Type B pancreatic cell (in vitro differentiated cells): ENCODE measurements around the gene SGSM2. TPM values are rescaled to one million over a fixed set of nuclear protein-coding genes. Genes with fewer than 3 reads are reported as not detected.
A peak's percentile ranks its signal among the peaks of the same experiment; 100 is the strongest.

Experiments
- DNase-seq: peaks from one replicate; pipeline ENCODE4 v3.0.0; 2021; ENCODE audit warnings: mixed read lengths; ENCODE audit not compliant: unreplicated experiment; ENCODE audit errors: extremely low spot score
- H3K27ac Mint-ChIP-seq: 2 replicates; pipeline ENCODE4 v1.8.0; 2021; ENCODE audit warnings: mild to moderate bottlenecking, mixed read lengths
- H3K27me3 Mint-ChIP-seq: 2 replicates; pipeline ENCODE4 v1.8.0; 2021; ENCODE audit warnings: mixed read lengths
- H3K36me3 Mint-ChIP-seq: 2 replicates; pipeline ENCODE4 v1.8.0; 2021; ENCODE audit warnings: mixed read lengths
- H3K4me1 Mint-ChIP-seq: one replicate; pipeline ENCODE4 v1.8.0; 2021; ENCODE audit warnings: mixed read lengths; ENCODE audit not compliant: unreplicated experiment
- H3K4me3 Mint-ChIP-seq: 2 replicates; pipeline ENCODE4 v1.8.0; 2021; ENCODE audit warnings: mild to moderate bottlenecking, mixed read lengths
- H3K9me3 Mint-ChIP-seq: 2 replicates; pipeline ENCODE4 v1.8.0; 2021; ENCODE audit warnings: mixed read lengths
- CTCF ChIP-seq: fragments of 200-600 bp; sonication (generic); conservative IDR thresholded peaks from 2 replicates; pipeline ENCODE4 v1.5.0; 2021; ENCODE audit warnings: antibody characterized with exemption, mild to moderate bottlenecking
- total RNA-seq: library from RNA; stranded (reverse); gene quantifications from 2 replicates; pipeline ENCODE4 v1.2.1, GENCODE V29; 2021; ENCODE audit warnings: low replicate concordance

Gene SGSM2
- total RNA-seq, 1 donor from 2014 or later = 74.3 TPM

DNA sequence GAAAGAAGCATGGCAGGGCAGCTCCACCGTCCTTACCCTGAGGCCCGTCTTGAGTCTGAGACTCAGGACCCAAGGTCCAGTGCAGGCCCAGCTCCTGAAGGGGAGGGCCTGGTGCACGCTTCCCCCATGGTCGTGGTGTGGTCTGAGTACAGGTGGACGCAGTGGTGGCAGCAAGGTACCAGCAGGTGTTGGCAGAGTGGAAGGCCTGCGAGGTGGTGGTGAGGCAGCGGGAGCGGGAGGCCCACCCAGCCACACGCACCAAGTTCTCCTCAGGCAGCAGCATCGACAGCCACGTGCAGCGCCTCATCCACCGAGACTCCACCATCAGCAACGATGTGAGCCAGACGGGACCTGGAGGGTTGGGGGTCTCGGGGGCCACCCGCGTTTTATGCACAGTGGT, 35.9 kb downstream of the SGSM2 start:
- Mint-ChIP-seq H3K27me3 (no peaks in the 10 kb centered on the region), H3K27ac (no peak overlapping the region), H3K4me3 (no peak overlapping the region), H3K36me3 (no peaks in the 10 kb centered on the region), H3K9me3 (no peaks in the 10 kb centered on the region), H3K4me1 (peaks cover 5% of the 10 kb centered on the region)
- DNase-seq = no peak
- TF ChIP-seq CTCF = no peak

- H3K4me3 Mint-ChIP-seq = no peak overlapping the region
- TF ChIP-seq CTCF = no peak
- no peaks in the 10 kb centered on the region for H3K27me3 Mint-ChIP-seq
Measured at GRCh38 chr17:2374549-2375285, 37.4 kb downstream of the SGSM2 start.

GRCh38 chr17:2375406-2375805, 38.1 kb downstream of the SGSM2 start:
- Mint-ChIP-seq H3K27ac (no peak overlapping the region), H3K36me3 (no peaks in the 10 kb centered on the region), H3K27me3 (no peaks in the 10 kb centered on the region), H3K4me3 (no peak overlapping the region), H3K9me3 (no peaks in the 10 kb centered on the region), H3K4me1 (peaks cover 5% of the 10 kb centered on the region)
- no peak for TF ChIP-seq CTCF
- no peak for DNase-seq

More at GRCh38 chr17:2374549-2375285, 37.4 kb downstream of the SGSM2 start:
- no peaks in the 10 kb centered on the region for H3K9me3 Mint-ChIP-seq
- no peaks in the 10 kb centered on the region for H3K36me3 Mint-ChIP-seq
- no peak for DNase-seq
- peak overlapping the region; percentile 56 for H3K27ac Mint-ChIP-seq
- peaks cover 5% of the 10 kb centered on the region for H3K4me1 Mint-ChIP-seq

- no peaks in the 10 kb centered on the region for H3K27me3 Mint-ChIP-seq
- H3K36me3 Mint-ChIP-seq = no peaks in the 10 kb centered on the region
- no peaks in the 10 kb centered on the region for H3K9me3 Mint-ChIP-seq
- no peak overlapping the region for H3K27ac Mint-ChIP-seq
- no peak for DNase-seq
- TF ChIP-seq CTCF = no peak
- H3K4me1 Mint-ChIP-seq = peaks cover 5% of the 10 kb centered on the region
- no peak overlapping the region for H3K4me3 Mint-ChIP-seq
Measured at GRCh38 chr17:2376107-2376506, 38.8 kb downstream of the SGSM2 start.

GRCh38 chr17:2377659-2378058, 40.4 kb downstream of the SGSM2 start:
- H3K27ac Mint-ChIP-seq = no peak overlapping the region
- no peak overlapping the region for H3K4me3 Mint-ChIP-seq
- H3K27me3 Mint-ChIP-seq = no peaks in the 10 kb centered on the region
- H3K9me3 Mint-ChIP-seq = no peaks in the 10 kb centered on the region
- no peak for DNase-seq
- no peaks in the 10 kb centered on the region for H3K36me3 Mint-ChIP-seq
- peaks cover 5% of the 10 kb centered on the region for H3K4me1 Mint-ChIP-seq
- TF ChIP-seq CTCF = no peak

- H3K4me3 Mint-ChIP-seq = no peak overlapping the region
- peak overlapping the region; percentile 51 for H3K27ac Mint-ChIP-seq
- H3K9me3 Mint-ChIP-seq = no peaks in the 10 kb centered on the region
- H3K4me1 Mint-ChIP-seq = peaks cover 11% of the 10 kb centered on the region
- no peaks in the 10 kb centered on the region for H3K36me3 Mint-ChIP-seq
- DNase-seq = no peak
- TF ChIP-seq CTCF = no peak
- no peaks in the 10 kb centered on the region for H3K27me3 Mint-ChIP-seq
Measured at GRCh38 chr17:2378905-2379304, 41.6 kb downstream of the SGSM2 start.
